Fibroblast of lung (primary cell): ENCODE results near the gene LCP1. TPM values are rescaled to one million over a fixed set of nuclear protein-coding genes. Genes with fewer than 3 reads are reported as not detected.

Experiments used
- DNase-seq, 2 donors: peaks; one replicate each; pipeline versions ENCODE4 v3.0.0 to v3.0.0-alpha.2; 2010; ENCODE audit warnings: low read depth in 2 of 2
- H2AFZ ChIP-seq: 2 replicates; pipeline ENCODE4 v1.5.1; 2012; ENCODE audit warnings: low read length, control low read depth, inconsistent platforms
- H3K27ac ChIP-seq: 2 replicates; pipeline ENCODE4 v1.5.1; 2011; ENCODE audit warnings: low read length, control low read depth; ENCODE audit not compliant: insufficient read depth
- H3K27me3 ChIP-seq: 2 replicates; pipeline ENCODE4 v1.5.1; 2011; ENCODE audit warnings: mild to moderate bottlenecking, low read length; ENCODE audit not compliant: control insufficient read depth, insufficient read depth
- H3K36me3 ChIP-seq: 2 replicates; pipeline ENCODE4 v1.5.1; 2011; ENCODE audit warnings: low read length; ENCODE audit not compliant: control insufficient read depth, insufficient read depth
- H3K4me1 ChIP-seq: 2 replicates; pipeline ENCODE4 v1.5.1; 2011; ENCODE audit warnings: low read length; ENCODE audit not compliant: control insufficient read depth, insufficient read depth; ENCODE audit errors: extremely low read depth
- H3K4me2 ChIP-seq: 2 replicates; pipeline ENCODE4 v1.5.1; 2011; ENCODE audit warnings: low read length, control low read depth; ENCODE audit not compliant: insufficient read depth; ENCODE audit errors: extremely low read depth
- H3K4me3 ChIP-seq, 4 experiments: fragments of 200-600 bp in 1 of 4; sonication (generic) in 1 of 4; replicated peaks in 1 of 4; 2 replicates each; pipeline ENCODE4 v1.5.1; 2011 to 2016; ENCODE audit warnings: low read length in 4 of 4, low read depth in 3 of 4, mild to moderate bottlenecking in 3 of 4, control low read depth in 2 of 4, inconsistent platforms in 1 of 4, mixed read lengths in 1 of 4; ENCODE audit not compliant: insufficient read depth in 1 of 4; ENCODE audit errors: control extremely low read depth in 1 of 4
- H3K79me2 ChIP-seq: 2 replicates; pipeline ENCODE4 v1.5.1; 2012; ENCODE audit warnings: mild to moderate bottlenecking, low read length, inconsistent platforms; ENCODE audit not compliant: control insufficient read depth, insufficient read depth
- H3K9ac ChIP-seq: 2 replicates; pipeline ENCODE4 v1.5.1; 2011; ENCODE audit warnings: mild to moderate bottlenecking, low read length, control low read depth; ENCODE audit not compliant: insufficient read depth
- H3K9me3 ChIP-seq: 2 replicates; pipeline ENCODE4 v1.5.1; 2012; ENCODE audit warnings: low read depth, low read length; ENCODE audit not compliant: control insufficient read depth, insufficient read depth
- H4K20me1 ChIP-seq: 2 replicates; pipeline ENCODE4 v1.5.1; 2011; ENCODE audit warnings: low read length; ENCODE audit not compliant: control insufficient read depth, insufficient read depth; ENCODE audit errors: extremely low read depth
- CTCF ChIP-seq, 2 donors: IDR thresholded peaks in 1 of 2; conservative IDR thresholded peaks in 1 of 2; 1 replicate in 1 of 2; 2 replicates in 1 of 2; pipeline ENCODE4 v1.5.1; 2011 to 2012; ENCODE audit warnings: low read length in 2 of 2, control low read depth in 1 of 2, inconsistent platforms in 1 of 2, low read depth in 1 of 2, mild to moderate bottlenecking in 1 of 2
- EZH2 ChIP-seq: IDR thresholded peaks from 2 replicates; pipeline ENCODE4 v1.5.1; 2012; ENCODE audit warnings: low read length, control low read depth, mild to moderate bottlenecking; ENCODE audit errors: missing control alignments
- polyA plus RNA-seq, 2 donors: library from polyadenylated mRNA; depleted of rRNA in 1 of 2; stranded (reverse) in 1 of 2; unstranded in 1 of 2; fragments of >200 nt; gene quantifications; 2 replicates each; pipeline ENCODE4 v1.2.1, GENCODE V29; 2011 to 2012; ENCODE audit warnings: missing spikeins in 1 of 2
- total RNA-seq: library from RNA; depleted of rRNA; stranded (reverse); fragments of >200 nt; gene quantifications from 2 replicates; pipeline ENCODE4 v1.2.1, GENCODE V29; 2014

The LCP1 gene
- total and polyA plus RNA-seq, 2 donors (not counting 1 experiment from before 2014, with no cell fraction given), result under 0.01 to 0.06 TPM

DNA sequence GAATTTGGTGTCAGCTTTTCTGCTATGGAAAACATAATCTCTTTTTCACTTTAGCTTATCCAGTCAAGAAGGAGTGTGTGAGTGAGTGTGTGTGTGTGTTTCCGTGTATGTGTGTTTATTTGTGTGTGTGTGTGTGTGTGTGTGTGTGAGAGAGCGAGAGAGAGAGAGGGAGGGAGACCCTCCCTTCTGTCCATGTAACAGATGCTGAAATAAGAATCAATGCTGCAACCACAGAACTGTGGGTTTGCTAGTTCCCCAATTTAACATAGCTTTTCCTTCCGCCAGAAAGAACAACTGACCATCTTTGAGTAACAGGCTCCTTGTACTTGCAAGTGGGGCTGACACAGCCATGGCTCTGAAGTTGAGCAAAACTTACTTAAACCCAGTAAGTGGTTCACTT lies 5.2 kb downstream of the LCP1 start:
- Histone ChIP-seq H3K27me3 (no peaks in the 10 kb centered on the region), H3K79me2 (no peaks in the 10 kb centered on the region), H3K36me3 (no peaks in the 10 kb centered on the region), H3K9me3 (no peaks in the 10 kb centered on the region), H3K4me2 (no peak overlapping the region), H4K20me1 (no peaks in the 10 kb centered on the region), H3K9ac (no peak overlapping the region), H3K4me3 (no peak overlapping the region), H3K27ac (no peak overlapping the region), H3K4me1 (no peaks in the 10 kb centered on the region), H2AFZ (no peak overlapping the region)
- TF ChIP-seq EZH2, result no peak
- no peak for TF ChIP-seq CTCF (conservative IDR thresholded peaks at IDR 0.05 in 1 of 2, IDR thresholded peaks at IDR 0.05 in 1 of 2; ENCODE audit: low read depth in 1 of 2, low read length in 2 of 2)
- DNase-seq, result no peak

DNA sequence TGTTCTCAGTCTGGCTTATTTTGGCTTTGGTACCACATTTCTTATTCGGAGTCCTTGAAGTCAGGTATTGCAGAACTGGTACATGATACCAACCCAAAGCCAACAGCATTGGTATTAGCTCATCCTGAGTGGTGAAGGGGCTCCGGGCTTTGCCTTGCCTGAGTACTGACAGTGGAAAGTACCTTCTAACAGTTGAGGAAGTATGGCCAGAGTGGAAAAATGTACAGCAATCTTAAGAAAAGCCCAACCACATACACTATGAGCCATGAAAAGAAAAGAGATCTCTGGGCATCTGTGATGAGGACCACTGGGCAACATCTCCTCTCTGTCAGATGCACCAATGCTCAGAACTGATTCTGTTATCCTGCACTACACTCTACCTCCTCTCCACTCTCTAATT lies 8.3 kb downstream of the LCP1 start:
- H3K9me3 ChIP-seq, result no peaks in the 10 kb centered on the region
- no peaks in the 10 kb centered on the region for H3K36me3 ChIP-seq
- H3K27ac ChIP-seq, result no peak overlapping the region
- no peak overlapping the region for H2AFZ ChIP-seq
- DNase-seq, result no peak
- H3K4me1 ChIP-seq, result no peaks in the 10 kb centered on the region
- H3K27me3 ChIP-seq, result no peaks in the 10 kb centered on the region
- no peak overlapping the region for H3K4me3 ChIP-seq
- H3K9ac ChIP-seq, result no peak overlapping the region
- no peaks in the 10 kb centered on the region for H3K79me2 ChIP-seq
- no peak overlapping the region for H3K4me2 ChIP-seq
- H4K20me1 ChIP-seq, result no peaks in the 10 kb centered on the region
- no peak for TF ChIP-seq EZH2
- no peak for TF ChIP-seq CTCF (conservative IDR thresholded peaks at IDR 0.05 in 1 of 2, IDR thresholded peaks at IDR 0.05 in 1 of 2; ENCODE audit: low read depth in 1 of 2, low read length in 2 of 2)

DNA sequence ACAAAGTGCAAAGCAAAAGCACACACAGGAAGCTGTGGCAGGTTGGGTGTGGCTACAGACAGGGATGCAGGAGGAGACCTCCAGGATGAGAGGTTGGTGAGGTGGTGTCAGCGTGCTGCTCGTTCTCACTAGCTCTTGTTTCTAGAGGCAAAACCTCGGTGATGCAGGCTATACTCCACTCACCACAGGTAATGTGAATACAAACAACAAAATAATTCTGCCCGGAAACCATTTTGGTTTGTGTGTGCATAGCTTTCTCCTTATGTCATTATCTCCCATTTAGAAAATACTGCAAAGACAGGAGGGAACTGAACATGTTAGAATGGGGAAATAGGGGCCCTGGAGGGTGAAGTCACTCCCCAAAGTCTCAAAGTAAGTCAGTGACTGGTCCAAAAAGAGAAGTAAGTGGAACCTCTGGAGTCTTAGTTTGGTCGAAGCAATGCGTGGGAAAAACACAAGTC lies 9.4 kb downstream of the LCP1 start:
- Histone ChIP-seq H3K4me1 (no peaks in the 10 kb centered on the region), H4K20me1 (no peaks in the 10 kb centered on the region), H3K4me2 (no peak overlapping the region), H3K27ac (no peak overlapping the region), H3K4me3 (no peak overlapping the region), H3K9me3 (no peaks in the 10 kb centered on the region), H3K36me3 (no peaks in the 10 kb centered on the region), H3K27me3 (no peaks in the 10 kb centered on the region), H3K79me2 (no peaks in the 10 kb centered on the region), H3K9ac (no peak overlapping the region), H2AFZ (no peak overlapping the region)
- no peak for DNase-seq
- TF ChIP-seq EZH2 (no peak), CTCF (conservative IDR thresholded peaks at IDR 0.05 in 1 of 2, IDR thresholded peaks at IDR 0.05 in 1 of 2; ENCODE audit: low read depth in 1 of 2, low read length in 2 of 2) (no peak)
